ENCODE measurements around the gene ZDHHC14.

Gene ZDHHC14

GRCh38 chr6:157368359-157369049 is 12.5 kb upstream of the ZDHHC14 start:
- no peak for DNase-seq (ENCODE audit: low spot score)
- ChIA-PET CTCF (no interaction called here), POLR2A (ENCODE audit: low non-redundant PET) (no interaction called here)
- no peak for TF ChIP-seq CTCF (conservative IDR thresholded peaks at IDR 0.05; ENCODE audit: low read depth)
- no peak overlapping the region for H3K27ac ChIP-seq

- DNase-seq (ENCODE audit: low spot score): no peak
- POLR2A ChIA-PET (ENCODE audit: low non-redundant PET): no interaction called here
- no peak for TF ChIP-seq CTCF (conservative IDR thresholded peaks at IDR 0.05; ENCODE audit: low read depth)
- H3K27ac ChIP-seq: no peak overlapping the region
- CTCF ChIA-PET: interaction anchor here (0.6 kb wide), 1 partner anchor 22 kb away, joined by 9 read pairs; no protein-coding TSS in a partner anchor
Measured at GRCh38 chr6:157370755-157371154, 10.2 kb upstream of the ZDHHC14 start.

GRCh38 chr6:157372501-157373280 is 8.3 kb upstream of the ZDHHC14 start:
- H3K27ac ChIP-seq: no peak overlapping the region
- ChIA-PET CTCF (interaction anchor here (0.6 to 1.0 kb wide), 2 partner anchors 8 to 36 kb away, joined by 3 read pairs; no protein-coding TSS in a partner anchor), POLR2A (ENCODE audit: low non-redundant PET) (interaction anchor here (0.6 kb wide), 1 partner anchor 62 kb away, joined by 3 read pairs; no protein-coding TSS in a partner anchor)
- TF ChIP-seq CTCF (conservative IDR thresholded peaks at IDR 0.05; ENCODE audit: low read depth): no peak
- DNase-seq (ENCODE audit: low spot score): no peak

GRCh38 chr6:157374889-157375443 is 6.0 kb upstream of the ZDHHC14 start:
- no peak for TF ChIP-seq CTCF (conservative IDR thresholded peaks at IDR 0.05; ENCODE audit: low read depth)
- POLR2A ChIA-PET (ENCODE audit: low non-redundant PET): no interaction called here
- CTCF ChIA-PET: interaction anchor here (0.6 to 0.7 kb wide), 2 partner anchors 18 to 203 kb away, joined by 3 read pairs; no protein-coding TSS in a partner anchor
- no peak for DNase-seq (ENCODE audit: low spot score)
- no peak overlapping the region for H3K27ac ChIP-seq

- CTCF ChIA-PET: no interaction called here
- TF ChIP-seq CTCF (conservative IDR thresholded peaks at IDR 0.05; ENCODE audit: low read depth): no peak
- POLR2A ChIA-PET (ENCODE audit: low non-redundant PET): no interaction called here
- no peak overlapping the region for H3K27ac ChIP-seq
- no peak for DNase-seq (ENCODE audit: low spot score)
Measured at GRCh38 chr6:157376241-157376640, 4.7 kb upstream of the ZDHHC14 start.

- ChIA-PET CTCF (interaction anchor here (0.7 kb wide), 1 partner anchor 178 kb away, joined by 4 read pairs; no protein-coding TSS in a partner anchor), POLR2A (ENCODE audit: low non-redundant PET) (no interaction called here)
- DNase-seq (ENCODE audit: low spot score): no peak
- no peak for TF ChIP-seq CTCF (conservative IDR thresholded peaks at IDR 0.05; ENCODE audit: low read depth)
- H3K27ac ChIP-seq: no peak overlapping the region
Measured at GRCh38 chr6:157376706-157377230, 4.2 kb upstream of the ZDHHC14 start.

All from RWPE1 (cell line).